ENCODE results near the gene TBC1D22A.
A peak's percentile ranks its signal among the peaks of the same experiment; 100 is the strongest.
"Not testable (repeated sequence)": the region's sequence is repeated elsewhere in the genome, so short reads cannot be mapped to it uniquely, and the experiment has no call there.

The TBC1D22A gene

DNA sequence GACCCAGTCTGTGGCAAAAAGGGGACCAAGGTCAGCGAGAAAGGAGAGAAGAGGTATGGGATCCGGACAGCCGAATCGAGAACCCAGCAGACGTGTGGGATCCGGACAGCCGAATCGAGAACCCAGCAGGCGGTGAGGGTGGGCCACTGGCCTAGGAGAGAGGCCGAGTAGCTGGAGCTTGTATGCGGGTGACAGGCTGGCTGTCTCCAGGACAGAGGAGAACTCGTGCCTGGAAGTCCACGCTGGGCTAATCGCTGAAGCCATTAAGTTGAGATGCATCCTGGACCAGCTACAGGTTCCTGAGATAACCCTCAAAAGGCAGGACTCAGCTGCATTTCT is 30.4 kb upstream of the TBC1D22A start:
- TF ChIP-seq, protein P1, sequence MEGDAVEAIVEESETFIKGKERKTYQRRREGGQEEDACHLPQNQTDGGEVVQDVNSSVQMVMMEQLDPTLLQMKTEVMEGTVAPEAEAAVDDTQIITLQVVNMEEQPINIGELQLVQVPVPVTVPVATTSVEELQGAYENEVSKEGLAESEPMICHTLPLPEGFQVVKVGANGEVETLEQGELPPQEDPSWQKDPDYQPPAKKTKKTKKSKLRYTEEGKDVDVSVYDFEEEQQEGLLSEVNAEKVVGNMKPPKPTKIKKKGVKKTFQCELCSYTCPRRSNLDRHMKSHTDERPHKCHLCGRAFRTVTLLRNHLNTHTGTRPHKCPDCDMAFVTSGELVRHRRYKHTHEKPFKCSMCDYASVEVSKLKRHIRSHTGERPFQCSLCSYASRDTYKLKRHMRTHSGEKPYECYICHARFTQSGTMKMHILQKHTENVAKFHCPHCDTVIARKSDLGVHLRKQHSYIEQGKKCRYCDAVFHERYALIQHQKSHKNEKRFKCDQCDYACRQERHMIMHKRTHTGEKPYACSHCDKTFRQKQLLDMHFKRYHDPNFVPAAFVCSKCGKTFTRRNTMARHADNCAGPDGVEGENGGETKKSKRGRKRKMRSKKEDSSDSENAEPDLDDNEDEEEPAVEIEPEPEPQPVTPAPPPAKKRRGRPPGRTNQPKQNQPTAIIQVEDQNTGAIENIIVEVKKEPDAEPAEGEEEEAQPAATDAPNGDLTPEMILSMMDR (IDR thresholded peaks at IDR 0.05): no peak
- no peak for DNase-seq (ENCODE audit: low spot score)
- Histone ChIP-seq H3K27ac (no peak overlapping the region), H3K4me3 (no peak overlapping the region)

DNA sequence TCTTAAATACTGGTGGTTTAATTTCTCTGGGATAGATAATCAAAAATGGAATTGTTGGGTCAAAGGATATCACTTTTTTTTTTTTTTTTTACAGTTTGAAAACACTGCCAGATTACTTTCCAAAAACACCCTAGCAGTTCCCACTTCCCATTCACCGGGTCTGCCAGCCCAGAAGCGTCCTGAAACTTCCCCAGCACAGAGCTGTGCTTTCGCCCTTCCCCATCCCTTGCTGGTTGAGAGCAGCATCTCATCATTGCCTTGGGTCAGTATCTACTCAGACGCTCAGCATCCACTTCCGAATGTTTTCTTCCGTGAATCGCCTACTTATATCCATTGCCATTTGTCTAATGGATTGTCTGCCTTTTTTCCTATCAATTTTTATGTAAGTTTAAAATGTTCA is 29.9 kb upstream of the TBC1D22A start:
- DNase-seq (ENCODE audit: low spot score): no peak
- no peak overlapping the region for H3K4me3 ChIP-seq
- H3K27ac ChIP-seq: no peak overlapping the region
- TF ChIP-seq, protein P1 (IDR thresholded peaks at IDR 0.05): no peak

DNA sequence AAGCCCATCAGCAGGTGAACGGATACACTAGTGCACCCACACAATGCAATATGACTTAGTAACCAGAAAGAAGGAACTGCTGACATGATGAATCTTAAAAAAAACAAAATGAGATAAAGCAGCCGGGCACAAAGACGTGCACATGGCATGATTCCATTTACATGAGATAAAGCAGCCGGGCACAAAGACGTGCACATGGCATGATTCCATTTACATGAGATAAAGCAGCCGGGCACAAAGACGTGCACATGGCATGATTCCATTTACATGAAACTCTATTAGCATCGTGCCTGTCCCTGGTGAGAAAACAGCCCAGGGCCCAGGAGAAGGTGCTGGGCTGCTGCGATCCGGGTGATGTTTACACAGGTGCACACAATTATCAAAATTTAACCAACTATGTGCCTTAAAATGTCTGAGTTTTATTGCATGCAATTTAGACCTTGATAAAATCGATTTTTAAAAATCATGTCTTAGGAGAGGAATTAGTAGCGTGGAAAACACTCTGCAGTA is 28.2 kb upstream of the TBC1D22A start:
- H3K27ac ChIP-seq; DNase-seq (ENCODE audit: low spot score); H3K4me3 ChIP-seq: not testable (repeated sequence)

DNA sequence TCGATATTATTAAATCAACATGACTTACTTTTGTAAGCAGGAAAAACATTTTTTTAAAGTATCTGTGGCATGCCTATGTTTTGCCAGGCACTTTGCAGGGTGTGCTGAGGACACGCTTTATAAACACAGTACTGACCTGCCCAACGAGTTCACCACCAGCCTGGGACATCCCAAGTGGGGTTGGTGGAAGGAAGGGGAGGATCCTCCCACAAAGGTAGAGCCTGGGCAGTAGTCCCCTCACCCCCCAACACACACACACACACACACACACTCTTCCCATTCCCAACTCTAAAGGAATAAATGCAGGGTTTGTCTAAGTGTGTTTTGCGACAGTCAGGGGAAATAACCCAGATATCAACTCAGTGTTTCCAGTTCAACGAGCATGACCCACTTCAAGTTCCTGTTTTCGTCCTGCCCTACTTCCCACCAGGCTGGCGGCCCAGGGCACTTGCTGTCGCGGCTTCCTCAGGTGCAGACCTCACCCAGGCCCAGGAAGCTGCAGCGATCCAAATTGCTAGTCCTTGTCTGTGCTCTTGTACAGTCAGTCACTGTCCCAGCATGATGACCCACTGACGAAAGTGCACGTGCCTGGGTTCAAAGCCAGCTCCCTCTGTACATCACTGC is 27.5 kb upstream of the TBC1D22A start:
- TF ChIP-seq, protein P1 (IDR thresholded peaks at IDR 0.05): no peak
- no peak for DNase-seq (ENCODE audit: low spot score)
- H3K4me3 ChIP-seq: peak overlapping the region; percentile 36
- H3K27ac ChIP-seq: peak overlapping the region in 1 of 2 donors; percentile 53

DNA sequence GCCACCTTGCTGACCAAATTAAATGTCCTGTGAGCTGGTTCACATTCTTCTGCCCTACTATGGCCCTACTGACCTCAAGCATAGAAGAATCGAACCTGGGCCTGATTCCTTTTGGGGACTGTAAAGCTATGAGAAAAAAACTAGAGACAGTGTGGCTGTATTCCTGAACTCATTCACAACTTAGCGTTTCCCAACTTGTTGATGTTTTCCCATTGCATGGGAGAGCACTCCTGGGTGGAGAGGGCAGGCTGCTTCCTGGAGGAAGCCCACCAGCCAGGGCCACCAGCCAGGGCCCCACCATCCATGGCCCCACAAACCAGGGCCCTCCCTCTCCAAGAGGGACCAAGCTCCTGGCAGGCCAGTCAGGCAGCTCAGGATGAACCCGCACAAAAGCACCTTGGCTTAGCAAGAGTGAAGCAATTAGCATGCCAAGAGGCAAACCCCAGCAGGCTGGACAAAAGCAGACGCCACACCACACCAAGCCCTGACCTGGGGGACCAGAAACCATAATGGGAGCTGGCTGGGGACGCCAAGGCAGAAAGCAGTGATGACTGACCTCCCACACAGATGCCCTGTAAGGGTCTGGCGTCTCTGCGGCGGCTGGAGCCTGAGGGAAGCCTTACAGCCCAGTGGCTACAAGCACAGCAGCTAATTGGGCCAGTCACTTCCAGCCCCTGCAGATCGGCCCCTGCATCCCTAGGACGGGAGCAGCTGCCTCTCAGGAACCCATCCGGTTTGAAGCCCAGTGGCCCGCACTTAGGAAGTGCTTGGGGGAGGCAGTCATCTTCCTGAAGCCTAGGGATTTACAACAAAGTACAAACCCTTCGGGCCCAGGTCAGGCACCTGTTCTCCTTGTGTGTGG is 26.5 kb upstream of the TBC1D22A start:
- TF ChIP-seq, protein P1 (IDR thresholded peaks at IDR 0.05): no peak
- no peak for DNase-seq (ENCODE audit: low spot score)
- H3K27ac ChIP-seq: peak overlapping the region in 1 of 2 donors; percentile 53
- H3K4me3 ChIP-seq: peak overlapping the region; percentile 84

DNA sequence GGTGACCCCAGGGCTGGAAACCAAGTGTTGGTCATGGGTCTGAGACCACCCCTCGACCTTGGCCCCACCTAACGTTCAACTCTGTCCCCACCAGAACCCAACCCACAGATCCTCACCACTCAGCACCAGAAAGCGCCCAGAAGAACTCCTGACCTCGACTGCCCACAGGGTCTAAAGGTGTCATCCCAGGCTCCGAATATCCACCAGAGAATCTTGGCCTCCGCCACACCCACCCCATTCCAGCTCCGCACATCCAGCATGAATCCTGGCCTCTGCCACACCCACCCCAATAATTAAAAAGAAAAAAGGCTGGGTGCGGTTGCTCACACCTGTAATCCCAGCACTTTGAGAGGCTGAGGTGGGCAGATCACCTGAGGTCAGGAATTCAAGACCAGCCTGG is 25.7 kb upstream of the TBC1D22A start:
- Histone ChIP-seq H3K27ac (peak overlapping the region in 1 of 2 donors; percentile 53), H3K4me3 (peak overlapping the region; percentile 84)
- TF ChIP-seq, protein P1 (IDR thresholded peaks at IDR 0.05): no peak
- DNase-seq (ENCODE audit: low spot score): no peak

DNA sequence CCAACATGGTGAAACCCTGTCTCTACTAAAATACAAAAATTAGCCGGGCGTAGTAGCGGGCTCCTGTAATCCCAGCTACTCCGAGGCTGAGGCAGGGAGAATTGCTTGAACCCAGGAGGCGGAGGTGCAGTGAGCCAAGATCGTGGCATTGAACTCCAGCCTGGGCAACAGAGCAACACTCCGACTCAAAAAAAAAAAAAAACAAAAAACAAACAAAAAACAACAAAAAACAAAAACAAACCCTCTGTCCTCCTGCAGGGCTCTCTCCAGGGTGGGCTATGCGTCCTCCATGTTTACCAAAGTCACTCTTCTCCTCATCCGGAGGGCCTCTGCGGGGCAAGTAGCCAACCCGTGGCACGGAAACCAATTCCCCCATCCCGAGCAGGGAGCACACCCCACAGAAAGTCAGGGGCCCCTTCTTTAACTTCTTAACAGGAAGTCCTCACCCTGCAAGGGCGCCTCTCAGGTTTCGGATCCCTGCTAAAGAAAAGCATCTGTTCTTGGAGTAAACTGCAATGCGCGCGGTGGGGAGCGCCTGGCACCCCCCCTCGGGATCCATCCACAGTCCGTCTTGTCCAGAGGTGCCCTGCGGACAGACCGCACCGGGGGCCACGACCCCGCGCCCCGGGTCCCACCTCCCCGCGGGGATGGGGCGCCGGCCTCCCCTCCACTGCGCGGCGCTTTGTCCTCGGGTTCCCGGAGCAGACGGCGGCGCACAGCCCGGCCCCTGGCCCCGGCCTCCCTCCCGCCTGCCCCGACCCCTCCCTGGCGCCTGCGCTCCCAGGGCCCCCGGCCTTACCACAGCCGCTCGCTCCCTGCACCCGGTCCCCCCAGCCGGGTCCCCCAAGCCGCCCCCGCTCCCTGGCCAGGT is 25.1 kb upstream of the TBC1D22A start:
- H3K4me3 ChIP-seq: peak overlapping the region; percentile 84
- TF ChIP-seq, protein P1 (IDR thresholded peaks at IDR 0.05): no peak
- DNase-seq (ENCODE audit: low spot score): no peak
- peak overlapping the region; percentile 78 to 92 for H3K27ac ChIP-seq
